SU-DHL-6 (cell line): ENCODE measurements around the gene B3GNT5.

Experiments used
- H2AFZ ChIP-seq: fragments of 200-600 bp; sonication (generic); 2 replicates; pipeline ENCODE4 v1.6.1; 2014; ENCODE audit warnings: low read depth, mild to moderate bottlenecking, moderate library complexity, mixed read lengths, antibody characterized with exemption, low read length; ENCODE audit not compliant: severe bottlenecking
- H3F3A ChIP-seq: fragments of 200-600 bp; shearing (Covaris generic); 2 replicates; pipeline ENCODE4 v1.6.0; 2016; ENCODE audit warnings: antibody characterized with exemption, mild to moderate bottlenecking; ENCODE audit not compliant: insufficient read depth
- H3K27ac ChIP-seq: fragments of 200-600 bp; sonication (generic); 2 replicates; pipeline ENCODE4 v1.5.1; 2016; ENCODE audit warnings: low read depth, mild to moderate bottlenecking, low read length, moderate library complexity, mixed read lengths
- H3K27me3 ChIP-seq: fragments of 200-600 bp; sonication (generic), shearing (Covaris generic); 2 replicates; pipeline ENCODE4 v1.6.0; 2014; ENCODE audit warnings: mild to moderate bottlenecking, low read length
- H3K36me3 ChIP-seq: fragments of 200-600 bp; sonication (generic); 2 replicates; pipeline ENCODE4 v1.6.1; 2014; ENCODE audit warnings: mild to moderate bottlenecking, low read length, mixed read lengths
- H3K4me2 ChIP-seq: fragments of 300-600, 200-600 bp; shearing (Covaris generic), sonication (generic); 2 replicates; pipeline ENCODE4 v1.6.0; 2014; ENCODE audit warnings: low read length, low read depth, mild to moderate bottlenecking; ENCODE audit not compliant: poor library complexity, severe bottlenecking
- H3K4me3 ChIP-seq: fragments of 200-600 bp; sonication (generic); 2 replicates; pipeline ENCODE4 v1.5.1; 2014; ENCODE audit warnings: antibody characterized with exemption, low read length, mild to moderate bottlenecking, mixed read lengths; ENCODE audit not compliant: insufficient read depth, poor library complexity, severe bottlenecking
- H3K79me2 ChIP-seq: fragments of 200-600 bp; sonication (generic); 2 replicates; pipeline ENCODE4 v1.6.1; 2014; ENCODE audit warnings: mild to moderate bottlenecking, low read length, moderate library complexity; ENCODE audit not compliant: insufficient read depth
- H3K9ac ChIP-seq: fragments of 200-600 bp; sonication (generic); 2 replicates; pipeline ENCODE4 v1.7.0; 2014; ENCODE audit warnings: mild to moderate bottlenecking, low read length
- H3K9me2 ChIP-seq: fragments of 200-600 bp; sonication (generic); replicated peaks from 2 replicates; pipeline ENCODE4 v1.6.1; 2014; ENCODE audit warnings: low read length; ENCODE audit not compliant: insufficient read depth
- H3K9me3 ChIP-seq: fragments of 200-600 bp; sonication (generic); 2 replicates; pipeline ENCODE4 v1.6.1; 2014; ENCODE audit warnings: low read length, mixed read lengths; ENCODE audit not compliant: insufficient read depth
- H4K20me1 ChIP-seq: fragments of 200-600 bp; sonication (generic); 2 replicates; pipeline ENCODE4 v1.6.1; 2014; ENCODE audit warnings: low read depth, mild to moderate bottlenecking, antibody characterized with exemption, low read length, moderate library complexity, mixed read lengths
- CTCF ChIP-seq: fragments of 200-600 bp; sonication (generic); IDR thresholded peaks from one replicate; pipeline ENCODE4 v1.5.1; 2017; ENCODE audit warnings: antibody characterized with exemption, mild to moderate bottlenecking, low read length, moderate library complexity; ENCODE audit not compliant: insufficient read depth, poor library complexity, severe bottlenecking
- EZH2phosphoT487 ChIP-seq: fragments of 200-600 bp; sonication (generic), shearing (Covaris generic); conservative IDR thresholded peaks from 2 replicates; pipeline ENCODE4 v1.6.1; 2018; ENCODE audit warnings: mild to moderate bottlenecking, antibody characterized with exemption, low read length, moderate library complexity, mixed read lengths

B3GNT5 gene

GRCh38 chr3:183309276-183309675 lies 56.2 kb downstream of the B3GNT5 start:
- H4K20me1 ChIP-seq = no peaks in the 10 kb centered on the region
- H3K79me2 ChIP-seq = no peaks in the 10 kb centered on the region
- TF ChIP-seq CTCF = no peak
- TF ChIP-seq EZH2phosphoT487 = no peak
- no peaks in the 10 kb centered on the region for H3K27me3 ChIP-seq
- H3K9me2 ChIP-seq = no peaks in the 10 kb centered on the region
- no peaks in the 10 kb centered on the region for H3K36me3 ChIP-seq
- no peak overlapping the region for H3K27ac ChIP-seq
- no peak overlapping the region for H3K9ac ChIP-seq
- H2AFZ ChIP-seq = no peak overlapping the region
- H3K4me3 ChIP-seq = no peak overlapping the region
- no peaks in the 10 kb centered on the region for H3F3A ChIP-seq
- H3K4me2 ChIP-seq = no peak overlapping the region
- no peaks in the 10 kb centered on the region for H3K9me3 ChIP-seq

- Histone ChIP-seq H3K79me2 (no peaks in the 10 kb centered on the region), H2AFZ (no peak overlapping the region), H3K4me3 (no peak overlapping the region), H3K27me3 (no peaks in the 10 kb centered on the region), H4K20me1 (no peaks in the 10 kb centered on the region), H3F3A (no peaks in the 10 kb centered on the region), H3K9me2 (no peaks in the 10 kb centered on the region), H3K36me3 (no peaks in the 10 kb centered on the region), H3K27ac (no peak overlapping the region), H3K9ac (no peak overlapping the region), H3K4me2 (no peak overlapping the region), H3K9me3 (no peaks in the 10 kb centered on the region)
- TF ChIP-seq CTCF = no peak
Measured at GRCh38 chr3:183310936-183311335, 57.9 kb downstream of the B3GNT5 start.

- Histone ChIP-seq H3K4me2 (no peak overlapping the region), H3K4me3 (no peak overlapping the region), H3K79me2 (no peaks in the 10 kb centered on the region), H3K9me3 (no peaks in the 10 kb centered on the region), H4K20me1 (no peaks in the 10 kb centered on the region), H3K27ac (no peak overlapping the region), H3K9ac (no peak overlapping the region), H3K27me3 (no peaks in the 10 kb centered on the region), H2AFZ (no peak overlapping the region), H3F3A (no peaks in the 10 kb centered on the region), H3K9me2 (no peaks in the 10 kb centered on the region), H3K36me3 (no peaks in the 10 kb centered on the region)
- TF ChIP-seq EZH2phosphoT487 (no peak), CTCF (no peak)
Measured at GRCh38 chr3:183312433-183312832, 59.4 kb downstream of the B3GNT5 start.

- H3K9me2 ChIP-seq = no peaks in the 10 kb centered on the region
- no peak overlapping the region for H3K27ac ChIP-seq
- no peaks in the 10 kb centered on the region for H3K79me2 ChIP-seq
- H3K4me2 ChIP-seq = no peak overlapping the region
- no peaks in the 10 kb centered on the region for H3K9me3 ChIP-seq
- H3K27me3 ChIP-seq = no peaks in the 10 kb centered on the region
- TF ChIP-seq EZH2phosphoT487 = no peak
- no peak overlapping the region for H3K4me3 ChIP-seq
- no peaks in the 10 kb centered on the region for H3K36me3 ChIP-seq
- H2AFZ ChIP-seq = no peak overlapping the region
- no peak overlapping the region for H3K9ac ChIP-seq
- H3F3A ChIP-seq = no peaks in the 10 kb centered on the region
- no peaks in the 10 kb centered on the region for H4K20me1 ChIP-seq
Measured at GRCh38 chr3:183313351-183313750, 60.3 kb downstream of the B3GNT5 start.
